HepG2 (cell line): Measurements from ENCODE around the gene ATP7B. TPM values are rescaled to one million over a fixed set of nuclear protein-coding genes. Genes with fewer than 3 reads are reported as not detected.

Experiments
- ATAC-seq: fragments of 200-7000 bp; cut with Tn5 transposase; 3 replicates; pipeline ENCODE4 v1.9.1; 2020; ENCODE audit warnings: mild to moderate bottlenecking, moderate library complexity
- BruUV-seq: library from RNA; stranded (reverse); fragments of 400-500 nt; replicated peaks from 2 replicates; lab custom pipeline; 2021; lab: Mats Ljungman, UMichigan
- CTCF ChIA-PET: fragments of 300-600 bp; formaldehyde crosslinking; extraction: SDS; loops from one replicate; lab custom pipeline; 2021; ENCODE audit warnings: low total read pairs, inconsistent platforms, low intra/inter-chr PET ratio; lab: Yijun Ruan, JAX
- POLR2A ChIA-PET: fragments of 350-600 bp; sonication (Branson Sonifier 250); formaldehyde crosslinking; loops from one replicate; lab custom pipeline; 2020; ENCODE audit warnings: antibody characterized with exemption, inconsistent platforms; lab: Yijun Ruan, JAX
- DNase-seq: peaks from one replicate; pipeline ENCODE4 v3.0.0-alpha.2; 2015; ENCODE audit warnings: low spot score
- FAIRE-seq: peaks from 3 replicates; lab custom pipeline; 2011; peaks lifted over from hg19 to GRCh38; lab: Jason Lieb, UNC
- H2AFZ ChIP-seq: one replicate; pipeline ENCODE4 v1.6.1; 2011; ENCODE audit warnings: low read length, inconsistent platforms
- H3K27ac ChIP-seq: fragments of 300-600 bp; 3 replicates; pipeline ENCODE4 v1.8.0; 2011; ENCODE audit warnings: mixed run types, mild to moderate bottlenecking, mixed read lengths, low read length, inconsistent platforms; ENCODE audit not compliant: insufficient read depth; ENCODE audit errors: extremely low read length
- H3K27me3 ChIP-seq, 2 experiments: fragments of 200-600 bp in 1 of 2; 2 replicates in 1 of 2; 3 replicates in 1 of 2; pipeline versions ENCODE4 v1.6.0 to v1.8.0; 2011; ENCODE audit warnings: low read length in 2 of 2, mild to moderate bottlenecking in 2 of 2, moderate library complexity in 2 of 2, inconsistent platforms in 1 of 2; ENCODE audit not compliant: insufficient read depth in 2 of 2, control insufficient read depth in 1 of 2
- H3K36me3 ChIP-seq, 2 experiments: fragments of 200-600 bp in 1 of 2; replicated peaks in 1 of 2; 2 replicates in 1 of 2; 3 replicates in 1 of 2; pipeline versions ENCODE4 v1.5.1 to v1.8.0; 2011; ENCODE audit warnings: low read length in 2 of 2, inconsistent platforms in 1 of 2; ENCODE audit not compliant: insufficient read depth in 2 of 2, control insufficient read depth in 1 of 2
- H3K4me1 ChIP-seq: 2 replicates; pipeline ENCODE4 v1.5.1; 2012; ENCODE audit warnings: low read length, inconsistent platforms; ENCODE audit not compliant: insufficient read depth
- H3K4me2 ChIP-seq: 2 replicates; pipeline ENCODE4 v1.6.0; 2011; ENCODE audit warnings: low read depth, low read length, inconsistent platforms
- H3K4me3 ChIP-seq, 3 experiments: fragments of 200-600 bp in 1 of 3; sonication (generic), shearing (Covaris generic) in 1 of 3; replicated peaks in 1 of 3; 2 replicates each; pipeline ENCODE4 v1.5.1; 2011 to 2016; ENCODE audit warnings: low read length in 3 of 3, inconsistent platforms in 2 of 3, low read depth in 2 of 3, mild to moderate bottlenecking in 2 of 3, control low read depth in 1 of 3, mixed read lengths in 1 of 3; ENCODE audit not compliant: insufficient read depth in 1 of 3
- H3K79me2 ChIP-seq: one replicate; pipeline ENCODE4 v1.6.1; 2011; ENCODE audit warnings: low read length, inconsistent platforms; ENCODE audit not compliant: insufficient read depth
- H3K9ac ChIP-seq: 2 replicates; pipeline ENCODE4 v1.6.0; 2011; ENCODE audit warnings: mild to moderate bottlenecking, low read depth, low read length, inconsistent platforms; ENCODE audit not compliant: insufficient read depth
- H3K9me3 ChIP-seq: 2 replicates; pipeline ENCODE4 v1.5.1; 2012; ENCODE audit warnings: mild to moderate bottlenecking, low read length
- H4K20me1 ChIP-seq: 2 replicates; pipeline ENCODE4 v1.6.0; 2011; ENCODE audit warnings: inconsistent platforms, mild to moderate bottlenecking, low read length, moderate library complexity; ENCODE audit not compliant: insufficient read depth
- ARNTL ChIP-seq: sonication (generic); formaldehyde crosslinking; IDR thresholded peaks from 2 replicates; pipeline ENCODE4 v1.4.0; 2020; ENCODE audit warnings: mild to moderate bottlenecking, missing genetic modification reagents
- DNMT3B ChIP-seq: conservative IDR thresholded peaks from 2 replicates; pipeline ENCODE4 v1.6.1; 2016; ENCODE audit warnings: missing biosample characterization, control low read depth
- ETV5 ChIP-seq: IDR thresholded peaks from 2 replicates; pipeline ENCODE4 v1.6.1; 2018; ENCODE audit warnings: missing biosample characterization, missing genetic modification reagents, inconsistent platforms, borderline replicate concordance
- IRF9 ChIP-seq: sonication (generic); formaldehyde crosslinking; IDR thresholded peaks from 2 replicates; pipeline ENCODE4 v1.8.0; 2022; ENCODE audit warnings: missing genetic modification reagents, mild to moderate bottlenecking, borderline replicate concordance
- JARID2 ChIP-seq: sonication (generic); formaldehyde crosslinking; IDR thresholded peaks from 2 replicates; pipeline ENCODE4 v1.8.1; 2023; ENCODE audit warnings: missing genetic modification reagents, inconsistent platforms; ENCODE audit not compliant: insufficient replicate concordance
- MAF1 ChIP-seq: sonication (generic); formaldehyde crosslinking; IDR thresholded peaks from 2 replicates; pipeline ENCODE4 v1.5.0; 2020; ENCODE audit warnings: missing genetic modification reagents, borderline replicate concordance
- MBD4 ChIP-seq: IDR thresholded peaks from 2 replicates; pipeline ENCODE4 v1.6.1; 2012; ENCODE audit warnings: low read length, inconsistent platforms, borderline replicate concordance
- NCOA2 ChIP-seq: sonication (generic); formaldehyde crosslinking; IDR thresholded peaks from 2 replicates; pipeline ENCODE4 v1.8.0; 2022; ENCODE audit warnings: inconsistent platforms
- RBM22 ChIP-seq: fragments of 200-400 bp; formaldehyde crosslinking; optimal IDR thresholded peaks from 2 replicates; pipeline ENCODE3; 2017; ENCODE audit warnings: mild to moderate bottlenecking, low read length, moderate library complexity
- SATB2 ChIP-seq: sonication (generic); formaldehyde crosslinking; IDR thresholded peaks from 2 replicates; pipeline ENCODE4 v1.5.0; 2020; ENCODE audit warnings: missing genetic modification reagents
- SETDB1 ChIP-seq: sonication (generic); formaldehyde crosslinking; IDR thresholded peaks from 2 replicates; pipeline ENCODE4 v1.5.1; 2020; ENCODE audit warnings: missing genetic modification reagents, mild to moderate bottlenecking, borderline replicate concordance
- STAG1 ChIP-seq: sonication (generic); formaldehyde crosslinking; IDR thresholded peaks from 2 replicates; pipeline ENCODE4 v1.4.0; 2020; ENCODE audit warnings: missing genetic modification reagents
- THYN1 ChIP-seq: sonication (generic); formaldehyde crosslinking; IDR thresholded peaks from 2 replicates; pipeline ENCODE4 v1.8.1; 2023; ENCODE audit warnings: low read depth, mild to moderate bottlenecking, moderate library complexity, missing genetic modification reagents, borderline replicate concordance
- ZBTB21 ChIP-seq: sonication (generic); formaldehyde crosslinking; IDR thresholded peaks from 2 replicates; pipeline ENCODE4 v1.4.0; 2020; ENCODE audit warnings: missing genetic modification reagents
- ZMYM2 ChIP-seq: sonication (generic); formaldehyde crosslinking; IDR thresholded peaks from 2 replicates; pipeline ENCODE4 v1.8.0; 2022; ENCODE audit warnings: mild to moderate bottlenecking, missing genetic modification reagents
- ZNF160 ChIP-seq: sonication (generic); formaldehyde crosslinking; IDR thresholded peaks from 2 replicates; pipeline ENCODE4 v1.8.0; 2022; ENCODE audit warnings: mild to moderate bottlenecking, inconsistent platforms, missing genetic modification reagents
- ZNF329 ChIP-seq: sonication (generic); formaldehyde crosslinking; IDR thresholded peaks from 2 replicates; pipeline ENCODE4 v1.9.0; 2021; ENCODE audit warnings: low read depth, mild to moderate bottlenecking, missing genetic modification reagents
- ZNF451 ChIP-seq: sonication (generic); formaldehyde crosslinking; IDR thresholded peaks from 2 replicates; pipeline ENCODE4 v1.5.0; 2020; ENCODE audit warnings: mild to moderate bottlenecking, missing genetic modification reagents
- ZNF484 ChIP-seq: sonication (generic); formaldehyde crosslinking; IDR thresholded peaks from 2 replicates; pipeline ENCODE4 v1.5.1; 2020; ENCODE audit warnings: mild to moderate bottlenecking, low read depth, missing genetic modification reagents, borderline replicate concordance
- ZNF607 ChIP-seq: sonication (generic); formaldehyde crosslinking; IDR thresholded peaks from 2 replicates; pipeline ENCODE4 v1.5.1; 2020; ENCODE audit warnings: missing genetic modification reagents, mild to moderate bottlenecking, borderline replicate concordance
- ZNF629 ChIP-seq: sonication (generic); formaldehyde crosslinking; conservative IDR thresholded peaks from 2 replicates; pipeline ENCODE4 v1.5.0; 2020; ENCODE audit warnings: missing genetic modification reagents
- ZNF7 ChIP-seq: IDR thresholded peaks from 2 replicates; pipeline ENCODE4 v1.6.1; 2016; ENCODE audit warnings: missing biosample characterization, missing genetic modification reagents
- WGBS: methylation state at CpG from one replicate; pipeline ENCODE4 v1.1.6; 2017; ENCODE audit warnings: low lambda C conversion rate; 5-methylcytosine and 5-hydroxymethylcytosine counted together
- in situ Hi-C: cut with HindIII; loops from 2 replicates; pipeline ENCODE4 v1.10.0; 2017; ENCODE audit warnings: low pct_unique_long_range_greater_than_20kb; ENCODE audit not compliant: extremely low pct_ligation_motif_present
- intact Hi-C: fragments of 100-400 bp; cut with micrococcal nuclease; formaldehyde crosslinking; loops from one replicate; pipeline ENCODE4 v1.10.0; 2022; ENCODE audit not compliant: unreplicated experiment
- polyA plus RNA-seq, 8 experiments: library from polyadenylated mRNA; depleted of rRNA in 3 of 8; stranded (reverse) in 7 of 8; unstranded in 1 of 8; fragments of >200 nt; fragmentation: Illumina TruSeq in 4 of 8; extraction: Trizol in 4 of 8; gene quantifications; 2 replicates each; pipeline versions ENCODE4 v1.2.1 to v1.2.3, GENCODE V29; 2011 to 2016; ENCODE audit warnings: low read depth in 4 of 8, missing spikeins in 1 of 8, mixed read lengths in 1 of 8; ENCODE audit not compliant: insufficient read depth in 1 of 8
- total RNA-seq, 5 experiments: library from RNA; depleted of rRNA; stranded (reverse); fragments of >200 nt; fragmentation: Illumina TruSeq; extraction: Trizol; gene quantifications; 2 replicates each; pipeline ENCODE4 v1.2.3, GENCODE V29; 2016; ENCODE audit warnings: low read depth in 1 of 5
- TF ChIP-seq, protein P1 (sequence below): sonication (generic); formaldehyde crosslinking; IDR thresholded peaks from 2 replicates; pipeline ENCODE4 v1.4.0; 2020; ENCODE audit warnings: low read depth, mild to moderate bottlenecking, missing genetic modification reagents

Gene ATP7B
- total and polyA plus RNA-seq, 2 of the 13 experiments (the other 11 are each of a cell fraction or from before 2014, with no cell fraction given) = 31.8 to 57.4 TPM

DNA sequence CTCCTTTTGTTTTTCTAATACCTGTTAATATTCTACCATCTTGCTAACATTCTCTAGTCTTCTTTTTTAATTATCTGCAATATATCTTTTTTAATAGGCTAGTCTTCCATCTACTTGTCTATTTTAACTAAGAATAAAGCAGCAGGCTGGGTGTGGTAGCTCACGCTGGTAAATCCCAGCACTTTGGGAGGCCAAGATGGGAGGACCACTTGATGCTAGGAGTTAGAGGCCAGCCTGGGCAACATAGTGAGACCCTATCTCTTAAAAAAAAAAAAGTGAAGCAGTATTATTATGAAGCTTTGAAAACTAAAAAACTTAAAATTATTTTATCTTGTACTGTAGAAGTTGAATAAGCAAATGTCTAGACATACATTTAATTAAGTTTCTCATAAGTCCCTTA lies 16.6 kb upstream of the ATP7B start (continued):
- no peak for TF ChIP-seq ZNF160 (CRISPR knock-in tag)
- no peak for TF ChIP-seq ZNF451
- no peak for TF ChIP-seq ZNF329 (CRISPR knock-in tag)
- TF ChIP-seq ETV5 (CRISPR knock-in tag) = no peak
- no peak for TF ChIP-seq ZMYM2

GRCh38 chr13:52026246-52026626 lies 15.0 kb upstream of the ATP7B start:
- Histone ChIP-seq H3K36me3 (peaks cover 4 to 29% of the 10 kb centered on the region in 2 experiments), H3K4me1 (peaks cover 40% of the 10 kb centered on the region), H3K27me3 (no peaks in the 10 kb centered on the region), H3K9me3 (no peaks in the 10 kb centered on the region), H2AFZ (no peak overlapping the region), H4K20me1 (0 out of 2 replicates have a peak, but pooled peaks cover 5% of the 10 kb centered on the region), H3K27ac (peak overlapping the region; percentile 84), H3K4me3 (peak overlapping the region in 1 of 3 experiments; percentile 50; a peak in 2 of 6 replicates), H3K4me2 (peak overlapping the region; percentile 73), H3K79me2 (peaks cover 13% of the 10 kb centered on the region), H3K9ac (peak overlapping the region; percentile 55)
- DNase-seq = peak; percentile 35
- in situ Hi-C loops (no loop called here), intact Hi-C loops (loop anchor here (2.0 to 5.0 kb wide), 3 partner anchors 39 to 91 kb away; no protein-coding TSS in a partner anchor)
- no peak for FAIRE-seq
- BruUV-seq = no TSS peak
- WGBS = 64% methylated on average over 3 of the region's 3 CpGs
- ATAC-seq = peak; percentile 43
- ChIA-PET POLR2A (interaction anchor here (0.7 to 2.4 kb wide), 10 partner anchors 8 to 134 kb away, joined by 3 to 16 read pairs (median 4); partner anchors contain the start of genes ALG11, ATP7B, NEK3 and NEK5), CTCF (interaction anchor here (1.0 to 2.1 kb wide), 4 partner anchors 25 to 103 kb away, joined by 3 to 9 read pairs (median 4); partner anchors contain the start of gene NEK5)
- TF ChIP-seq ZNF484 (CRISPR knock-in tag) (no peak), SETDB1 (CRISPR knock-in tag) (no peak), NCOA2 (CRISPR knock-in tag) (no peak), SATB2 (no peak), ZNF7 (CRISPR knock-in tag) (no peak), THYN1 (CRISPR knock-in tag) (peak; percentile 54; the same call in 1 of the 2 replicates), ZNF607 (0 out of 2 replicates have a peak, but pooled peaks have one; percentile 23), RBM22 (no peak), ZBTB21 (no peak), ZNF629 (CRISPR knock-in tag) (peak; percentile 68), JARID2 (CRISPR knock-in tag) (no peak), IRF9 (CRISPR knock-in tag) (0 out of 2 replicates have a peak, but pooled peaks have one; percentile 21), MBD4 (no peak), STAG1 (CRISPR knock-in tag) (peak; percentile 55), DNMT3B (CRISPR knock-in tag) (no peak), MAF1 (no peak), ARNTL (CRISPR knock-in tag) (0 out of 2 replicates have a peak, but pooled peaks have one; percentile 41)
- TF ChIP-seq, protein P1, sequence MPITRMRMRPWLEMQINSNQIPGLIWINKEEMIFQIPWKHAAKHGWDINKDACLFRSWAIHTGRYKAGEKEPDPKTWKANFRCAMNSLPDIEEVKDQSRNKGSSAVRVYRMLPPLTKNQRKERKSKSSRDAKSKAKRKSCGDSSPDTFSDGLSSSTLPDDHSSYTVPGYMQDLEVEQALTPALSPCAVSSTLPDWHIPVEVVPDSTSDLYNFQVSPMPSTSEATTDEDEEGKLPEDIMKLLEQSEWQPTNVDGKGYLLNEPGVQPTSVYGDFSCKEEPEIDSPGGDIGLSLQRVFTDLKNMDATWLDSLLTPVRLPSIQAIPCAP = no peak
